HL-60 (cell line): ENCODE data around the gene SUSD4.

ENCODE experiments used
- DNase-seq, 2 experiments: peaks; one replicate each; pipeline ENCODE4 v3.0.0-alpha.2; 2010 to 2020; ENCODE audit warnings: low read depth in 1 of 2, low spot score in 1 of 2
- H3K27ac ChIP-seq: fragments of 250-450 bp; sonication (Bioruptor Pico); replicated peaks from 2 replicates; pipeline ENCODE4 v1.5.1; 2020; ENCODE audit warnings: mild to moderate bottlenecking, moderate library complexity
- H3K27me3 ChIP-seq: fragments of 250-450 bp; sonication (Bioruptor Pico); 2 replicates; pipeline ENCODE4 v1.5.1; 2021; ENCODE audit warnings: mild to moderate bottlenecking, moderate library complexity; ENCODE audit not compliant: insufficient read depth, poor library complexity, severe bottlenecking
- H3K4me3 ChIP-seq: replicated peaks from 2 replicates; pipeline ENCODE4 v1.5.1; 2011; ENCODE audit warnings: mild to moderate bottlenecking, control low read depth, low read length; ENCODE audit not compliant: insufficient read depth
- CTCF ChIP-seq: IDR thresholded peaks from one replicate; pipeline ENCODE4 v1.5.1; 2011; ENCODE audit warnings: low read length, control low read depth, inconsistent platforms; ENCODE audit not compliant: insufficient read depth
- GABPA ChIP-seq: IDR thresholded peaks from 2 replicates; pipeline ENCODE4 v1.6.1; 2012; ENCODE audit warnings: low read depth
- POLR2AphosphoS5 ChIP-seq: IDR thresholded peaks from 2 replicates; pipeline ENCODE4 v1.6.1; 2012; ENCODE audit warnings: low read depth
- REST ChIP-seq: IDR thresholded peaks from 2 replicates; pipeline ENCODE4 v1.6.1; 2012; ENCODE audit warnings: low read depth; ENCODE audit not compliant: insufficient replicate concordance
- SPI1 ChIP-seq: IDR thresholded peaks from 2 replicates; pipeline ENCODE4 v1.6.1; 2012; ENCODE audit warnings: low read depth, mild to moderate bottlenecking, borderline replicate concordance

Gene SUSD4

GRCh38 chr1:223364685-223365382 is 858 bp upstream of the SUSD4 start:
- H3K27me3 ChIP-seq: peaks cover 36% of the 10 kb centered on the region
- no peak overlapping the region for H3K27ac ChIP-seq
- peak overlapping the region; percentile 40 for H3K4me3 ChIP-seq
- TF ChIP-seq SPI1: no peak
- TF ChIP-seq CTCF: no peak
- TF ChIP-seq REST: no peak
- no peak for TF ChIP-seq POLR2AphosphoS5
- TF ChIP-seq GABPA: no peak
- no peak for DNase-seq

GRCh38 chr1:223363057-223363855 is 720 bp downstream of the SUSD4 start:
- Histone ChIP-seq H3K4me3 (peak overlapping the region; percentile 40), H3K27ac (no peak overlapping the region), H3K27me3 (peaks cover 37% of the 10 kb centered on the region)
- DNase-seq: no peak
- TF ChIP-seq POLR2AphosphoS5: no peak
- no peak for TF ChIP-seq GABPA
- no peak for TF ChIP-seq SPI1
- no peak for TF ChIP-seq CTCF
- no peak for TF ChIP-seq REST

GRCh38 chr1:223358826-223359225 is 5.2 kb downstream of the SUSD4 start:
- Histone ChIP-seq H3K27ac (no peak overlapping the region), H3K27me3 (peaks cover 27% of the 10 kb centered on the region), H3K4me3 (no peak overlapping the region)
- TF ChIP-seq GABPA: no peak
- DNase-seq: no peak

GRCh38 chr1:223355699-223356098 is 8.3 kb downstream of the SUSD4 start:
- Histone ChIP-seq H3K27me3 (peaks cover 12% of the 10 kb centered on the region), H3K4me3 (no peak overlapping the region), H3K27ac (no peak overlapping the region)
- no peak for DNase-seq
- no peak for TF ChIP-seq CTCF
- TF ChIP-seq REST: no peak
- TF ChIP-seq POLR2AphosphoS5: no peak
- TF ChIP-seq GABPA: no peak
- no peak for TF ChIP-seq SPI1
